ENCODE measurements around the gene HELZ2.
A peak's percentile ranks its signal among the peaks of the same experiment; 100 is the strongest.

The HELZ2 gene

DNA sequence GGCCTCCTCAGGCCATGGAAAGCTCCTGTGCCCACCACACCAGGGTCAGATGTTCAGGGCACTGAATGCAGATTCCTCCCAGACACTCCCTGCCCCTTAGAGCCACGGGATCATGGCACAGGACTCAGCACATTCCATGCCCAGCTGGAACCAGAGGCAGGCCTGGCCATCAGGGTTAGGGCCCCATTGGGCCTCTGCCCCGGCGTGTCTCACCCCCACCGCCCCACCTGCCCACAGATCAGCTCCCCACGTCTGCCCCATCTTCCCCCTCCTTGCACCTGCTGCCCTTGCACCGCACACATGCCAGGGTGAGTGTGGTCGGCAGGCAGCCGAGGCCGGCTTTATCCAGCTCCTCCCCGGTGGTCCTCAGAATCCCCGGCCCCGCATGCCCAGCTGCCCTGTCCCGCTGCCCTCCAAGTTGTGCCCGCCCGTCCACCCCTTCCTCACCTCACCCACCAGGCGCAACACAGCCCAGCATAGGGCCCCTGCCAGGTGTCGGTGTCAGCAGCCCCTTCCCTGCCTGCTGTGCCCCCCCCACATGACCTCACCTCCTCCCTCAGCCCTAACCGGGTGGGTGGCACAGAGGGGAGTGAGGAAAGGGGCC lies 24.3 kb downstream of the HELZ2 start:
- DNase-seq, result no peak

DNA sequence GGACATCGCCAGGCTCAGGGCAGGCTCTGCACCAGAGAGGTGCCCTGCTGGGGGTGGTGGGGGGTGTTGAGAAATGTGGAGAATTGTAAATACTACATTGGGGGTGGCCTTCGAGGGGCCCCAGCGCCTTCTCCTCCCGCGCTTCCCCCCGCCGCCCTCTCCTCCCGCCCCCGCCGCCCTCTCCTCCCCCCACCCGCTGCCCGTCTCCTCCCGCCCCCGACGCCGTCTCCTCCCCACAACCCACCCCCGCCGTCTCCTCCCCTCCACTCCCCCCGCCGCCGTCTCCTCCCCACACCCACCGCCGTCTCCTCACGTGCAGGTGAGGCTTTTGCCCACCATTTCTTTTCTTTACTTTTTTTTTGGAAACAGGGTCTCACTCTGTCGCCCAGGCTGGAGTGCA lies 25.0 kb downstream of the HELZ2 start:
- DNase-seq, result no peak

- no peak for DNase-seq
Measured at GRCh38 chr20:63548542-63548941, 25.5 kb downstream of the HELZ2 start.

GRCh38 chr20:63547725-63548480 lies 26.1 kb downstream of the HELZ2 start, which contains the start of gene SRMS:
Gene SRMS (minus strand): TSS chr20:63547749. CDS start chr20:63547463, 286 bp downstream.
- no peak for DNase-seq

- no peak for DNase-seq
Measured at GRCh38 chr20:63546956-63547724, 26.9 kb downstream of the HELZ2 start.

DNA sequence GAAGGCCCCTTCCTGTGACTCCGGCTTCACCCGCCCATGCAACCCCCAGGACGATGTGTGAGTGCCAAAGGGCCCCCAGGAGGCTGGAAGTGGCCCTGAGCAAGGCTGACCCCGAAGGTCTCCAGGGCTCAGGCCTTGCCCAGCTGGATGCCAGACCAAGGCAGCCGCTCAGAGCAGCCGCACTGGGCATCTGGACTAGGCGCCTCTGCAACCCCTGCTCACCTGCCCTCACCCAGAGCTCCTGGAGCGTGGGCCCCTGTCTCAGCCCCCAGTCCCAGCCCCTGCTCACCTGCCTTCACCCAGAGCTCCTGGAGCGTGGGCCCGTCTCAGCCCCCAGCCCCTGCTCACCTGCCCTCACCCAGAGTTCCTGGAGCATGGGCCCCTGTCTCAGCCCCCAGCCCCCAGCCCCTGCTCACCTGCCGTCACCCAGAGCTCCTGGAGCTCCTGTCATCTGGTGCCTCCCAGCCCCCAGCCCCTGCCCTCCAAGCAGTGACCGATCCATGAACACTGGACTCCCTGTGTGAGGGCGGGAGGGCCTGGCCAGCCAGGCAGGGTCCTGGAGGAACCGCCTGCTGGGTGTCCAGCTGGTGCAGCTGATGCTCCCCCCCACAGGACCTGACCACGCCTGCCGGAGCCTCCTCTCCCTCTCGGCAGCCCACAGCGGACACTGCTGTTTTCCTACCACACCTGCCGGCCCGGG lies 27.6 kb downstream of the HELZ2 start:
- no peak for DNase-seq

- DNase-seq, result no peak
Measured at GRCh38 chr20:63545814-63546213, 28.2 kb downstream of the HELZ2 start.

- no peak for DNase-seq
Measured at GRCh38 chr20:63544958-63545516, 29.0 kb downstream of the HELZ2 start.

DNA sequence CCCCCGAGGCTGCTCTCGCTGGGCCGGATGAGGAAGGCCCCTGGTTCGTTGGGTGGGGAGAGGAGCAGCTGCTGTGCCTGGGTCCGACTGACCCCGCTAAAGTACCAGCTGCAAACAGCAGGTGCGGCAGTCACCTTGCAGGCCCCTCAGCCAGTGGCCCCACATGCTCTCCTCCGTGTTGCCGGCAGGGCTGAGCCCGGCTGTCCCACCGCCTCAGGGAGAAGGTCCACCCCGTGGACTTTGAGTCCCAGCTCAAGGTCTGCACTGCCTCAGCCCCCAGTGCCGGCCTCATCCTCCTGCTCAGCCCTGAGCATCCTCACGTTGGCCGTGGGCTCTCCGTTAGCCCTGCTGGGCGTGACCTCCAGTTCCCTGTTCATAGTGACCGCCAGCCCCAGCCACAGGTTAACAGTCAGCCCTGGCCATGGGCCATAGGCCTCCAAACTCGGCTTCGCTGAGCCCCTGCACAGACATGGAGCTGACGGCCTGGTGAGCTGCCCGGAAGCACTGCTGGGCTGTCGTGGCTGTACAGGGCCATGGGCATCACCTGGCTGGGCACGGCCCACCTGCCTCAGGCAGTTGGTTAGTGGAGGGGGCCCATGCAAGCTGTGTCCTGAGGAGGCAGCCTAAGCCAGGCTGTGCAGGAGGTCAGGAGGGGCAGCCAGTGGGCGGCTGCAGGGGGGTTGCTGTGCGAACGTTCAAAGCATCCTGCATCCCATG lies 29.6 kb downstream of the HELZ2 start:
- DNase-seq, result no peak

DNA sequence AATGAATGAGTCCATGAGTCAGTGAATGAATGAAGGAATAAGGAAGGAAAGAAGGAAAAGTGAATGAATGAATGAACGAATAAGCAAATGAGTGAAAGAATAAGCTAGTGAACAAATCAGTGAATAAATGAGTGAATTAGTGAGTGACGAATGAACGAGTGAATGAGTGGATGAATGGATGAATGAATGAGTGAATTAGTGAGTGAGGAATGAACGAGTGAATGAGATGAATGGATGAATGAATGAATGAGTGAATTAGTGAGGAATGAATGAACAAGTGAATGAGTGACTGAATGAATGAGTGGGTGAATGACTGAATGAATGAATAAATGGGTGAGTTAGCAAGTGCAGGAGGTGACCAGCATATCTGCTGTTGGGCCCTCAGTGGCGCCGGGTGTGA lies 30.3 kb downstream of the HELZ2 start:
- DNase-seq, result no peak

DNA sequence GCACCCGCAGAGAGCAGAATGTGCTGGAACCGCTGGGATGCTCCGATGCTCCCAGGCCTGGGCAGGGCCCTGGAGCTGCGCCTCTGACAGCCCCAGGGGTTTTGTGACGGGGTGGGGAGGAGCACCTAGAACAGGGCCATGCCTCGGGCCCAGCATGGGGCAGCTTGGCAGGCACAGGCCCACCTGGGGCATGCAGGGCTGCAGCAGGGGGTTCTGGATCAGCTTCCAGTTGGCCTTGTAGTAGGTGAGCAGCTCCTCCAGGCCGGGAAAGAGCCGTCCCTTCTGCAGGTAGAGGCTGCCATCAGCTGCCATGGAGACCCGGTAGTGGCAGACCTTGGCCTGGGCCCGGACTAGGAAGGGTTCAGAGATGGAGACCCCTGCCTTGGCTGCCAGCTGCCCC lies 30.9 kb downstream of the HELZ2 start:
- no peak for DNase-seq

DNA sequence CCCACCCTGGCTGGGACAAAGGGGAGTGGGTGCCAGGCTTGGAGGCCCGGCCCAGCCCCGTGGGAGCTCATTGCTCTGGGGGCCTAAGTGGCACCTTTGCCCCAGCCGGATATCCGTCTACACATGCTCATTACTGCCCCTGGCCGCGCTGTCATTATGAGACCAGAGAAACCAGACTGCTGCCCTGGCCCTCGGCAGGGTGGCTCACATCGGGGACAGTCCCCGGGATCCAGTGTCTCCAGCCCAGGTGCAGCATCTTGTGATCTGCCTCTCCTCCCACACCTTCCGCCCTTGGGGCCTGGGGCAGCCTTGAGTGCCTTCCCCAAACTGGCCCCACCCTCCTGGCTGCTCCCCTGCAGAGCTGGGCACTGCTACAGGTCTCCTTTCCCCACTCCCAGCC lies 31.3 kb downstream of the HELZ2 start:
- DNase-seq, result no peak

GRCh38 chr20:63542031-63542559 lies 31.9 kb downstream of the HELZ2 start:
- DNase-seq, result peak; percentile 27

GRCh38 chr20:63541371-63541770 lies 32.7 kb downstream of the HELZ2 start:
- no peak for DNase-seq

DNA sequence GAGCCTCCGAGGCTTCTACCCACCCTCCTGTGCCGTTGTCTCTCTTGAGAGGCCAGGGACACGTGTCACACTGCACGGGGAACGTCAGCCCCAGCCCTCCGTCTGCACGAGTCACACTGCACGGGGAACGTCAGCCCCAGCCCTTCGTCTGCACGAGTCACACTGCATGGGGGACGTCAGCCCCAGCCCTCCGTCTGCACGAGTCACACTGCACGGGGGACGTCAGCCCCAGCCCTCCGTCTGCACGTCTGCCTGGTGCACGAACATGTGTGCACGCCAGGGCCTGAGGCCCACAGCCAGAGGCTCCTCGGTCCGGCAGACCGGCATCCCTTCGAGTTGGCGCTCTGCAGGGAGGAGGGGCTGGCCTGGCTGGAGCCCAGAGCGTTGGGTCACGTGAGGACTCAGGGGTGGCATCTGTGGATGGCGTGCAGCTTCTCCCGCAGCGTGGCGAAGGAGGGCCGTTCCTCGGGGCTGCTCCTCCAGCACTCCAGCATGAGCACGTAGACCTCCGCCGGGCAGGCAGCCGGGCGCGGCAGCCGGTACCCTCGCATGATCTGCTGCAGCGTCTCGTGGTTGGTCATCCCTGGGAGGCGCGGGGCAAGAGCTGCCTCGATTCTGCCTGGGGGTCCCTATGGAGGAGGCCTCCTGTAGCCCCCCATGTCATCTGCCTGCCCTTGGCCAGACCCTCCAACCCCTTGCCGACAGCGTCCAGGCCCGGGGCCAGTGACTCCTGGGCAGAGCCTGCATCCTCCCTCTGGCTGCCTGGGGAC lies 33.4 kb downstream of the HELZ2 start:
- no peak for DNase-seq

GRCh38 chr20:63539441-63540370 lies 34.3 kb downstream of the HELZ2 start:
- no peak for DNase-seq

- DNase-seq, result no peak
Measured at GRCh38 chr20:63539092-63539430, 35.0 kb downstream of the HELZ2 start.

DNA sequence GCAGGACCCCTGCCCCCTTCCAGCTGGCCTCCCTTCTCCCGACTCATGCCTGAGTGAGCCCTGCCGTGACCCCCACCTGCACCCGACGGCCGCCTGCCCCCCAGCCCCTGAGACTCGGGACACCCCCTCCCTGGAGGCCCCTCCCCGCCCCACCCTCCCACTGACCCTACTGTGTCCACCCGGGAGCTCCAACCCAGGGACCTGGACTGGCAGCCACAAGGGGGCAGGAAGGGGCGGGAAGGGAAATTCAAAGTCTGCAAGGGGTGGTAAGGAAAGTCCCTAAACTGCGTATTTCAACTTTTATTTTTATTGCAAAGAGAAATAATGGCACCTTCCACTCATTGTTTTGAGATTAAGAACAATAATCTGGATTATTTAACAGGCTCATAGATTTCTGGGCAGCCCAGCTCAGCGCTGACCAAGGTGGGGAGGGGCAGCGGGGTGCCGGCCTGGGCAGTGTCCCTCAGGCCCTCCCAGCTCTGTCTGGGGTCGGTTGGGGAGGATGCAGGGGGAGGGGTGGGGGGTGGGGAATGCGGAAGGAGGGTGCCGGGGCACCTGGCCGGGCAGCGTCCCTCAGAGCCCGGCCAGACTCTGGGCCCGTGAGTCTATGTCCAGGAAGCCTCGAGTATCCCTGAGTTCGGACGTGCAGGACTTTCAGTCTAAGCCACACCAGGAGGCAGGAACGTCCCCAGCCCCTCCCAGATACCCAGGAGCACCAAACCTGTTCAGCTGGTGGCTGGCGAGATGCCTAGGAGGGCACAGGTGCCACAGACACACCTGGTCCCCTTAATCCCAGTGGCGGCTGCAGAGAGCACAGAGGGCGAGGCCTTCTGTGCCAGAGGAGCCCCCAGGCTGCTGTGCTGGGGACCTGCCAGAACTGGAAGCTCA lies 35.6 kb downstream of the HELZ2 start:
- peak; percentile 64 for DNase-seq
